HUES6 (cell line): Measurements from ENCODE around the gene ARHGAP19.
A peak's percentile ranks its signal among the peaks of the same experiment; 100 is the strongest.

Experiments
- H3K27ac ChIP-seq: 2 replicates; pipeline ENCODE4 v1.7.0; 2013; ENCODE audit warnings: low read depth, mild to moderate bottlenecking, low read length, inconsistent platforms
- H3K27me3 ChIP-seq: 2 replicates; pipeline ENCODE4 v1.6.1; 2013; ENCODE audit warnings: low read length; ENCODE audit not compliant: control insufficient read depth, insufficient read depth
- H3K36me3 ChIP-seq: 2 replicates; pipeline ENCODE4 v1.6.1; 2013; ENCODE audit warnings: low read length; ENCODE audit not compliant: control insufficient read depth, insufficient read depth
- H3K4me1 ChIP-seq: 2 replicates; pipeline ENCODE4 v1.6.1; 2013; ENCODE audit warnings: low read length; ENCODE audit not compliant: control insufficient read depth, insufficient read depth
- H3K4me3 ChIP-seq: 2 replicates; pipeline ENCODE4 v1.5.1; 2013; ENCODE audit warnings: low read depth, low read length
- H3K9ac ChIP-seq: one replicate; pipeline ENCODE4 v1.6.1; 2013; ENCODE audit warnings: mild to moderate bottlenecking, low read length
- H3K9me3 ChIP-seq: 2 replicates; pipeline ENCODE4 v1.6.1; 2013; ENCODE audit warnings: low read depth, low read length; ENCODE audit not compliant: control insufficient read depth, insufficient read depth

Gene ARHGAP19

DNA sequence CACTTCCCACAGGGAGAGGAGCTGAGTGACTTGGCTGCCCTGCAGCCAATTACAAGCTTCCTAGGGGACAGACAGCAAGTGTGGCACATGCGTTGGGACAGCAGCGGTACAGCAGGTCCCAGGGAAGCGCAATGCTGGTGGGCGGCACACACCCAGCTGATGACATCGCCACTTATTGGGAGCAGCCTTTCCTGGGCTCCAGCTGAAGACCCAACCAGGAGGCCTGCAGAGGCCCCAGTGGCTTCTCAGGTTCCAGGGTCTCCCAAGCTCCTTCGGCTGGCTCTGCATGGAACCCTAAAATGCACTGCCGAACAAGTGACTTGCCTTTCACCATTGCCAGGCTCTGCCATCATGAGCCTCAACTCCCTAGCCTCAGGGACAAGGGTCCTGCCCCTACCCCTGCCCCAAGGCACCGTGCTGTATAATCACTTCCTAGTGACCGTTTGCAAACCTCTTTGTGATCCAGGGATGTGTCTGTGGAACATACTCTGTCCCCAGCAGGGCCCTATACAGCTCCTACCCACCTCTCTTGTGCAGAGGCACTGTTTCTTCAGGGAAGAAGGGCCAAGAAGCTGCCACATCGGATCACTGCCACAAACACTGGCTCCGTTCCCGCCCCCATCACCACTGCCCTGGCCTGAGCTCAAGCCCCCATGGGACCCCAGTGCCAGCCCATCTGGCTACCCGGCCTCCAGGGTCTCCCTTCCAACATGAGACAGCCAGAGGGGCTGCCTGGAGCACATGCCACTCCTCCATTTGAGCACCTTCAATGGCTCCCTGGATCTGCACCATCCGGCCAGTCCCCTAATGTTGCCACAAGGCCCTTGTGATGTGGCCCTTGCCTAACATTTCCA is 87.4 kb downstream of the ARHGAP19 start:
- Histone ChIP-seq H3K4me3 (no peak overlapping the region), H3K27ac (no peak overlapping the region), H3K36me3 (no peaks in the 10 kb centered on the region), H3K9ac (no peak overlapping the region), H3K27me3 (no peaks in the 10 kb centered on the region), H3K4me1 (0 out of 2 replicates have a peak, but pooled peaks cover 3% of the 10 kb centered on the region), H3K9me3 (no peaks in the 10 kb centered on the region)

GRCh38 chr10:97203220-97203619 is 89.2 kb downstream of the ARHGAP19 start:
- Histone ChIP-seq H3K27me3 (no peaks in the 10 kb centered on the region), H3K27ac (no peak overlapping the region), H3K9ac (no peak overlapping the region)

DNA sequence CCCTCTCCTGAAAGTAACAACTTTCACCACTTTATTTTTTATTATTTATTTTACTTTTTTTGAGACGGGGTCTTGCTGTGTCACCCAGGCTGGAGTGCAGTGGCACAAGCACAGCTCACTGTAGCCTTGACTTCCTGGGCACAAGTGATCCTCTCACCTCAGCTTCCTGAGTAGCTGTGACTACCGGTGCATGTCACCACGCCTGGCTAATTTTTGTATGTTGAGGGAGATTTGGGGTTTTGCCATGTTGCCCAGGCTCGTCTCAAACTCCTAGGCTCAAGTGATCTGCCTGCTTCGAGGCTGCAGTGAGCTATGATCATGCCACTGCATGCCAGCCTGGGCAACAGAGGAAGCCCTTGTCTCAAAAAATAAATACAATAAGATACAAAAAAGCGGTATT is 91.8 kb downstream of the ARHGAP19 start:
- no peak overlapping the region for H3K27ac ChIP-seq
- peaks cover 9% of the 10 kb centered on the region for H3K4me1 ChIP-seq
- H3K9ac ChIP-seq, result no peak overlapping the region
- no peaks in the 10 kb centered on the region for H3K36me3 ChIP-seq
- H3K27me3 ChIP-seq, result peaks cover 16% of the 10 kb centered on the region
- H3K4me3 ChIP-seq, result no peak overlapping the region
- no peaks in the 10 kb centered on the region for H3K9me3 ChIP-seq

More at GRCh38 chr10:97203220-97203619, 89.2 kb downstream of the ARHGAP19 start:
- Histone ChIP-seq H3K4me1 (0 out of 2 replicates have a peak, but pooled peaks cover 3% of the 10 kb centered on the region), H3K9me3 (no peaks in the 10 kb centered on the region), H3K4me3 (no peak overlapping the region), H3K36me3 (no peaks in the 10 kb centered on the region)

DNA sequence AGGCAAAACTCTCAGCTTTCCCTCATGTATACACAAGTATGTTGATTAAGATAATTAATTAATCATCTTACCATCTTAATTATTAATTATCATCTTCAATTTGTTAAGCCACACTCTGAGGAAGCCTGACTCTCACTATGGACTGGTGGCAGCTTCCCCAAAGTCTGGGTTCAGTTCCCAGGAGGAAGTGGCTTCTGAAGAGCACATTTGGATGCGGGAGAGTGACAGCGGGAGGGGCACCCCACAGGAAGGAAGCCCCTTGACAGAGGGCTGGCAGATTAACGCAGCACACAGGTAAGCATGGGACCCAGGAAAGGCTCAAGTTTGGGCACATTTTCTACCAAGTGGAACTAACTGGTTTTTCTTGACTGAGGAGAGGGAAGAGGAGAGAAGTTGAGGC is 93.3 kb downstream of the ARHGAP19 start:
- Histone ChIP-seq H3K4me3 (no peak overlapping the region), H3K27me3 (peaks cover 22% of the 10 kb centered on the region), H3K27ac (no peak overlapping the region), H3K9ac (no peak overlapping the region), H3K9me3 (no peaks in the 10 kb centered on the region), H3K36me3 (no peaks in the 10 kb centered on the region), H3K4me1 (peaks cover 10% of the 10 kb centered on the region)

GRCh38 chr10:97197030-97197500 is 95.4 kb downstream of the ARHGAP19 start:
- Histone ChIP-seq H3K27me3 (peaks cover 22% of the 10 kb centered on the region), H3K9ac (no peak overlapping the region), H3K9me3 (no peaks in the 10 kb centered on the region), H3K36me3 (no peaks in the 10 kb centered on the region), H3K4me1 (peaks cover 10% of the 10 kb centered on the region), H3K4me3 (peak overlapping the region; percentile 95), H3K27ac (no peak overlapping the region)

- Histone ChIP-seq H3K27me3 (peaks cover 22% of the 10 kb centered on the region), H3K4me3 (peak overlapping the region; percentile 95), H3K9ac (peak overlapping the region; percentile 65), H3K27ac (no peak overlapping the region), H3K36me3 (no peaks in the 10 kb centered on the region), H3K4me1 (peaks cover 10% of the 10 kb centered on the region), H3K9me3 (no peaks in the 10 kb centered on the region)
Observed at GRCh38 chr10:97196223-97197029, 96.0 kb downstream of the ARHGAP19 start.

GRCh38 chr10:97195706-97196222 is 96.7 kb downstream of the ARHGAP19 start:
- Histone ChIP-seq H3K9ac (peak overlapping the region; percentile 5), H3K9me3 (no peaks in the 10 kb centered on the region), H3K27ac (no peak overlapping the region), H3K4me3 (peak overlapping the region; percentile 95), H3K36me3 (no peaks in the 10 kb centered on the region), H3K27me3 (peaks cover 22% of the 10 kb centered on the region), H3K4me1 (peaks cover 10% of the 10 kb centered on the region)

DNA sequence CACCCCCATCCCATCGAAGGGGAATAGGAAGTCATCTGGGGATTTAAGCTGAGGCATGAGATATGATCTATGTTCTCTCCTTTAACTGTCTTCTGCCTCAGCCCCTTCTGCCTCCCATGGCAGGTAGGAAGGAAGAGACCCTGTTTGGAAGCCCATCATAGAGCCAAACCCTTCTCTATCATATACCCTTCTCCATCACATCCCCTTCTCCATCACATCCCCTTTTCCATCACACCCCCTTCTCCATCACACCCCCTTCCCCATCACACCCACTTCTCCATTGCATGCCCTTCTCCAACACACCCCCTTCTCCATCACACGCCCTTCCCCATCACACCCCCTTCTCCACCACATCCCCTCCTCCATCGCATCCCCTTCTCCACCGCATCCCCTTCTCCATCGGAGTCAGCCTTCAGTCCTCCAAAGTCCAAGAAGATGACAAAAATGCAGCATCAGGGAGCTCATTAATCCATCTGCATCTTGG is 99.4 kb downstream of the ARHGAP19 start:
- Histone ChIP-seq H3K9ac (no peak overlapping the region), H3K27me3 (peaks cover 44% of the 10 kb centered on the region), H3K27ac (no peak overlapping the region), H3K9me3 (no peaks in the 10 kb centered on the region), H3K4me1 (peaks cover 12% of the 10 kb centered on the region), H3K4me3 (no peak overlapping the region), H3K36me3 (no peaks in the 10 kb centered on the region)

DNA sequence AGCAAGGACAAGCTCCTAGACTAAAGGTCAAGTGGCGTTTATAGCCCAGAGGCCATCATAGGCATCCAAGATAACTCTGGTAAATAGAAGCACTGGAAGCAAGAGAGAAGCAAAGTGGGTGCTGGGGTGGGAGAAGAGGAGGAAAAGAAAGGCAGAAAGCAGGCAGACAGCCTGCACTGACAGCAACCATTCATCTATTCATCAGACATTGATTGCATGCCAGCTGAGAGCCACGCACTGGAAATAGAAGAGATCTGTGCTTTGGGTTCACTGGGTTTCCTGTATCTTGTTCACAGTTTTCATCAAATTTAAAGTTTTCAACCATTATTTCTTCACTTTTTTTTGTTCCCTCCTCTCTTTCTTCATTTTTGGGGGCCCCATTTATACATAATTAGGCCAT is 102.0 kb downstream of the ARHGAP19 start:
- H3K27ac ChIP-seq, result no peak overlapping the region
- peaks cover 52% of the 10 kb centered on the region for H3K27me3 ChIP-seq
- no peaks in the 10 kb centered on the region for H3K36me3 ChIP-seq
- no peak overlapping the region for H3K4me3 ChIP-seq
- H3K4me1 ChIP-seq, result peaks cover 15% of the 10 kb centered on the region; the same call in 1 of the 2 replicates
- H3K9ac ChIP-seq, result no peak overlapping the region
- H3K9me3 ChIP-seq, result no peaks in the 10 kb centered on the region

DNA sequence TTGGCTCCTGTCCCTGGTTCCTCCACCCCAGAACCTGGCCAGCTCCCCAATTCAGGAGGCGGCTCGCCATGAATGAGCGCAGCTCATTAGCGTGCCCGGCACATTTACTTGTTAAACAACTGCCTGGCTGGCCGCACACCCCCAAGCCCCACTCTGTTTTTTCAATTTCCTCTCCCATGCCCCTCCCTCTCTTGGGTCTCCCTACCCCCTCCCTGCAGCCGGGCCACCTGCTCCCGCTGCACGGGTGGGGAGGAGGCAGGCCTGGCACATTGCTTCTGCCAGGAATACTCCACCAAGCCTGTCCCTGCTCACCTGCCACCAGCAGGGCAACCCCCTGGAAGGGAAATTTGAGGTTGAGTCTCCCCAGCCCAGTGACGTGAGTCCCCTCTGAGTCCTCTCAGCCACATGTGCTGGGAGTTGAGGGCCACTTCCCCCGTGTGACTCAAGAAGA is 104.2 kb downstream of the ARHGAP19 start:
- Histone ChIP-seq H3K36me3 (no peaks in the 10 kb centered on the region), H3K27me3 (peaks cover 69% of the 10 kb centered on the region), H3K4me1 (peaks cover 22% of the 10 kb centered on the region; the same call in 1 of the 2 replicates), H3K27ac (no peak overlapping the region), H3K9me3 (no peaks in the 10 kb centered on the region), H3K4me3 (no peak overlapping the region), H3K9ac (no peak overlapping the region)
